ENCODE results near the gene SLC23A2.

SLC23A2 gene

DNA sequence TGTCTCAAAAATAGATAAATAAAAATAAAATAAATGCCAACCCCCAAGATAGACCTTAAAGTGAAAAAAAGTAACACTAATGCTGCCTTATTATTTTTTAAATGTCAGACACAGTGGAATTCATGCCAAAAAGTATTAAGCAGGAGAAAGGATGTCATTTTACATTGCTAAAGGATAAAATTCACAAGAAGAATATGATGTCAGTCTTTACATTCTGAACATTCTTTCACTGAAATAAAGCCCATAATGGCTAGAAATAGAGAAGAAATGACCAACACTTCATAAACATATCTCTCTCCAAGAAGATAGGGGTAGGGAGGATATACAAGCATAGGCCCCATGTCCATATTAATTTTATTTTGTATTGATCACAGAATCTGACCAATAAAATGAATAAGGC, 47.4 kb downstream of the SLC23A2 start:
- no peak for DNase-seq (ENCODE audit: extremely low read depth, low read depth)
- TF ChIP-seq, protein P1, sequence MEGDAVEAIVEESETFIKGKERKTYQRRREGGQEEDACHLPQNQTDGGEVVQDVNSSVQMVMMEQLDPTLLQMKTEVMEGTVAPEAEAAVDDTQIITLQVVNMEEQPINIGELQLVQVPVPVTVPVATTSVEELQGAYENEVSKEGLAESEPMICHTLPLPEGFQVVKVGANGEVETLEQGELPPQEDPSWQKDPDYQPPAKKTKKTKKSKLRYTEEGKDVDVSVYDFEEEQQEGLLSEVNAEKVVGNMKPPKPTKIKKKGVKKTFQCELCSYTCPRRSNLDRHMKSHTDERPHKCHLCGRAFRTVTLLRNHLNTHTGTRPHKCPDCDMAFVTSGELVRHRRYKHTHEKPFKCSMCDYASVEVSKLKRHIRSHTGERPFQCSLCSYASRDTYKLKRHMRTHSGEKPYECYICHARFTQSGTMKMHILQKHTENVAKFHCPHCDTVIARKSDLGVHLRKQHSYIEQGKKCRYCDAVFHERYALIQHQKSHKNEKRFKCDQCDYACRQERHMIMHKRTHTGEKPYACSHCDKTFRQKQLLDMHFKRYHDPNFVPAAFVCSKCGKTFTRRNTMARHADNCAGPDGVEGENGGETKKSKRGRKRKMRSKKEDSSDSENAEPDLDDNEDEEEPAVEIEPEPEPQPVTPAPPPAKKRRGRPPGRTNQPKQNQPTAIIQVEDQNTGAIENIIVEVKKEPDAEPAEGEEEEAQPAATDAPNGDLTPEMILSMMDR (IDR thresholded peaks at IDR 0.05; ENCODE audit: low read depth, low read length, missing control alignments): no peak
- no peak overlapping the region for H3K4me3 ChIP-seq (replicated peaks; ENCODE audit: low read depth, low read length)

DNA sequence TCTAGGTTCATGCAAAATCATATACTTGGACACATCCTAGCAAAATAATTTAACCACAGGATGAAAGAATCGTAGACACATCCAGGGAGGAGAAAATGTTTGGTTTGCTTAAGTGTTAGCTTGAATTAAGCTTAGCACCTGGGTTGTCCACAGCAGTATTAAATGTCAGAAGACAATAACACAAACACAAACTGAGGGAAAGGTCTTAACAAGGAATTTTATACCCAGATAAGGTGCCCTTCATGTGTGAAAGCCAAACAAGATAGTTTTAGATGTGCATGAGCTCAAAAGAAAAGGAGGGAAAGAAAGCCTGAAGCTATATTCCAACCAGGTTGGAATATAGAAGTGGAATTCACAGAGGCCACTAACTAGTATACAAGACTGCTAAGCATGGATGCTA, 49.1 kb downstream of the SLC23A2 start:
- TF ChIP-seq, protein P1 (IDR thresholded peaks at IDR 0.05; ENCODE audit: low read depth, low read length, missing control alignments): no peak
- no peak overlapping the region for H3K4me3 ChIP-seq (replicated peaks; ENCODE audit: low read depth, low read length)
- DNase-seq (ENCODE audit: extremely low read depth, low read depth): no peak

DNA sequence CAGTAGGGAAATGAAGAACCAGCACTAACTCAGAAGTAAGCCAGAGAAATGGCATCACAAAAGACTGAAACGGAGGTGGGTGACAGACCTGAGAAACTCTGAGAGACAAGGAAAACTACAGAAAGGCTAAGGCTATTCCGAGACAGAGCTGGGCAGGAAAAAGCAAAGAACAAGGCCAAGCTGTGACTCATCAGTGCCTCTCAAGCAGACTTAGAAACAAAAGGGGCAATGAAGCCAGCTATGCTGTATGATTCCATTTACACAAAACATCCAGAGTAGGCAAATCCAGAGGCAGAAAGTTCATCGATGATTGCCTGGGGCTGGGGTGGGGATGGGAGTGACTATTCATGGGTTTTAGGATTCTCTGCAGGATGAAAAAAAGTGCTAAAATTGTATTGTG, 50.0 kb downstream of the SLC23A2 start:
- TF ChIP-seq, protein P1 (IDR thresholded peaks at IDR 0.05; ENCODE audit: low read depth, low read length, missing control alignments): no peak
- DNase-seq (ENCODE audit: extremely low read depth, low read depth): peak; percentile 48

DNA sequence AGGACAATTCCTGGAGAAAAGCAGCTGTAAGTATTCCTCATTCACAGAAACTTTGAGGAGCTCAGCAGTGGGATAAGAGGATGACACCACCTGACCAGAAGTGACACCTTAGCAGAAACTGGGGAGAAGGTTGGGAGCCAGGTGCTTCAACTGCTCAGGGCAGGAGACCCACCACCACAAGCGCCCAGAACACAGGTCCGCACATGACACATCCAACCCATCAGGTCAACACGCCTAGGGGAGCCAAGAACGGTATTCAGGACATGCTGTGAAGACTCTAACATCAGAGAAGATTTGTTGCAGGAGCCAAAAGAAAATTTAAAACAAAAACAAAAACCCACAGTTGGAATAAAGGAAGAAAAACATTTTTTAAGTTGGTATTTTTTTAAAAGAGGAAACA, 50.5 kb downstream of the SLC23A2 start:
- H3K4me3 ChIP-seq (replicated peaks; ENCODE audit: low read depth, low read length): no peak overlapping the region
- TF ChIP-seq, protein P1 (IDR thresholded peaks at IDR 0.05; ENCODE audit: low read depth, low read length, missing control alignments): no peak
- DNase-seq (ENCODE audit: extremely low read depth, low read depth): no peak

More for the DNA sequence above, 50.0 kb downstream of the SLC23A2 start:
- no peak overlapping the region for H3K4me3 ChIP-seq (replicated peaks; ENCODE audit: low read depth, low read length)

DNA sequence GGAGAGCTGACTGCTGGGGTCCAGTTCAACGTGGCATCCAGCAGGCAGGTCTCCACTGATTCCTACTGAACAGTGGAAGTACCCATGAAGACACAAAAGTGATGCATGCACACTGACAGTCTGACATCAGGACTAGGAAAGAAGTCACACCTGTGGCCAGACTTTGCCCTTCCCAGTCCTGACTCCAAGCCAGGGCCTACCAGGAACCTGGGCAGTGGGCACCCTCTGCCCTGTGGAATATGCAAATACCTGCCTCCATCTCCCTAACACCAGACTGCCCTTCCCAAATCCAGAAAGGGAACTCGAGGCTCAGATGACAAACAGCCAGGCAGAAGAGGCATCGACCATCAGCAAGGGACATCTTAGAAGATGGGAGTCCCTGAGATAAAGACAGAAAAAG, 50.9 kb downstream of the SLC23A2 start:
- TF ChIP-seq, protein P1 (IDR thresholded peaks at IDR 0.05; ENCODE audit: low read depth, low read length, missing control alignments): no peak
- DNase-seq (ENCODE audit: extremely low read depth, low read depth): no peak
- no peak overlapping the region for H3K4me3 ChIP-seq (replicated peaks; ENCODE audit: low read depth, low read length)

DNA sequence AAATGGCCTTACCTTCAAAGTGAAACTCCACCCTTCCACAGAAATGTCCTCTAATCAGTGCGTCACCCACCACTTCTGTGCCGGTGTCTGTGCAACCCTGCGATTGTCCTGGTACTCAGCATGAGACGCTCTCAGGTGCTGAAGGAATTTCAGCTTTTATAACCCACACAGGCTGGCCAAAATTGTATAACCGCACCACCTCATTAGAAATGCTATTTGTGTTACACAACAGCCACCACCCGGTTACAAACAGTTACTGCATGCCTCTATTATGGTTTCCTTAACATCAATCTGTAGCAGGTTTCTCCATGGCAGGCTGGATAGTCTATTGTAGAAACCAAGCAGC, 51.5 kb downstream of the SLC23A2 start:
- TF ChIP-seq, protein P1 (IDR thresholded peaks at IDR 0.05; ENCODE audit: low read depth, low read length, missing control alignments): peak; percentile 46
- H3K4me3 ChIP-seq (replicated peaks; ENCODE audit: low read depth, low read length): no peak overlapping the region
- DNase-seq (ENCODE audit: extremely low read depth, low read depth): no peak

DNA sequence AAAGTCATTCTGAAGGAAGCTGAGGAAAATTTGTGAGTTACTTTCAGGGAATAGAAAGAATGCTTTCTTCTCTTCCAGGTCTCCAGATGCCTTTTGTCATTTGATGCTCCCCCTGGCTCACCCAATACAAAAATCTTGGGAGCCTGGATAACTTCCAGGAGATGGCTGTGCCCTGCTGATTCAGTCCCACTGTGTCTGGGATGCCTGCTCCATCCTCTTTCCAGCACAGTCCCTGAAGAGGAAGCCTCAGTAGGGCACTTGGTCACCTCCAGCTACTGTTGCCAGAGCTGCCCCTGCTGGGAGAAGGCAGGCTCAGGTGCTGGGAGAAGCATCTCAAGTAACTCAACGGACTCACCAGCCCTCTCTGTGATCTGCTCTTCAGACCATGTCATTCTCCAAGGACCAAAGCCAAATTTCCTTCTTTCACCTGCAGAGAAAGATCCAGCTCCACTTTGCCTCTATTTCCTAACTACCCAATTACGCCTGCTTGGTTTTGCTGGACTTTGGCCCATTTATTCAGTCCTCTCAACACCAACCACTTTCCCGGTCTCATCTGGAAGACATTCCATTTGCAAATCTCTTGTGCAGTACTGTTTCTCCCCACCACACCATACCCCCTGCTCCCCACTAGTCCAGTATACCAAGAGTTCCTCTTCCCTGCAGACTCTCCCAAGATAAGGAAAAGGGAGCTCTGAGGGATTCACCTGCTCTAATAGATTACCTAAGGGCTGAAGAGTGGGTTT, 53.3 kb downstream of the SLC23A2 start:
- DNase-seq (ENCODE audit: extremely low read depth, low read depth): no peak
- TF ChIP-seq, protein P1 (IDR thresholded peaks at IDR 0.05; ENCODE audit: low read depth, low read length, missing control alignments): no peak
- no peak overlapping the region for H3K4me3 ChIP-seq (replicated peaks; ENCODE audit: low read depth, low read length)
